SK-N-SH (cell line): ENCODE data around the gene EGLN3. TPM values are rescaled to one million over a fixed set of nuclear protein-coding genes. Genes with fewer than 3 reads are reported as not detected.

Experiments used
- CTCF ChIA-PET: fragments of 300-600, 350-600 bp; formaldehyde crosslinking; extraction: SDS; loops from one replicate; lab custom pipeline; 2021; lab: Yijun Ruan, JAX
- POLR2A ChIA-PET: fragments of 350-600 bp; sonication (Branson Sonifier 250); formaldehyde crosslinking; extraction: SDS; loops from one replicate; lab custom pipeline; 2020; ENCODE audit warnings: antibody characterized with exemption, inconsistent platforms; lab: Yijun Ruan, JAX
- DNase-seq: peaks from one replicate; pipeline ENCODE4 v3.0.0; 2012
- H2AFZ ChIP-seq: fragments of 200-600 bp; sonication (generic); 2 replicates; pipeline ENCODE4 v1.8.1; 2016; ENCODE audit warnings: antibody characterized with exemption, mild to moderate bottlenecking, low read depth
- H3F3A ChIP-seq: fragments of 200-600 bp; sonication (generic); replicated peaks from 2 replicates; pipeline ENCODE3; 2016; ENCODE audit warnings: antibody characterized with exemption, mild to moderate bottlenecking; ENCODE audit not compliant: insufficient read depth
- H3K27ac ChIP-seq, 2 experiments: fragments of 200-500 bp in 1 of 2; fragments of 200-600 bp in 1 of 2; sonication (Bioruptor generic) in 1 of 2; sonication (generic), shearing (Covaris generic) in 1 of 2; 2 replicates each; pipeline versions ENCODE4 v1.5.1 to v1.6.1; 2014 to 2016; ENCODE audit warnings: low read depth in 2 of 2, inconsistent platforms in 1 of 2, low read length in 1 of 2, mild to moderate bottlenecking in 1 of 2, mixed read lengths in 1 of 2
- H3K27me3 ChIP-seq: fragments of 200-600 bp; sonication (generic), shearing (Covaris generic); 2 replicates; pipeline ENCODE4 v1.6.1; 2016; ENCODE audit warnings: mixed run types; ENCODE audit not compliant: insufficient read depth
- H3K36me3 ChIP-seq, 2 experiments: fragments of 200-500 bp in 1 of 2; fragments of 200-600 bp in 1 of 2; sonication (Bioruptor generic) in 1 of 2; sonication (generic) in 1 of 2; replicated peaks in 1 of 2; 2 replicates each; pipeline versions ENCODE3 to v1.5.1; 2014 to 2016; ENCODE audit warnings: low read length in 1 of 2, mild to moderate bottlenecking in 1 of 2; ENCODE audit not compliant: insufficient read depth in 2 of 2, control insufficient read depth in 1 of 2
- H3K4me1 ChIP-seq, 2 experiments: fragments of 200-500 bp in 1 of 2; fragments of 200-600 bp in 1 of 2; sonication (Bioruptor generic) in 1 of 2; sonication (generic), shearing (Covaris generic) in 1 of 2; 2 replicates each; pipeline versions ENCODE4 v1.5.1 to v1.6.1; 2014 to 2016; ENCODE audit warnings: low read depth in 1 of 2, low read length in 1 of 2, mixed run types in 1 of 2; ENCODE audit not compliant: insufficient read depth in 2 of 2, control insufficient read depth in 1 of 2
- H3K4me2 ChIP-seq: fragments of 200-600 bp; sonication (generic), shearing (Covaris generic); 2 replicates; pipeline ENCODE4 v1.6.1; 2017; ENCODE audit warnings: mixed run types
- H3K4me3 ChIP-seq, 2 experiments: fragments of 200-500 bp in 1 of 2; fragments of 200-600 bp in 1 of 2; sonication (Bioruptor generic) in 1 of 2; sonication (generic), shearing (Covaris generic) in 1 of 2; 2 replicates each; pipeline versions ENCODE4 v1.5.1 to v1.8.1; 2014 to 2016; ENCODE audit warnings: low read depth in 2 of 2, inconsistent platforms in 1 of 2, low read length in 1 of 2, mild to moderate bottlenecking in 1 of 2, mixed read lengths in 1 of 2, moderate library complexity in 1 of 2
- H3K79me2 ChIP-seq: fragments of 200-600 bp; sonication (generic); 2 replicates; pipeline ENCODE4 v1.8.1; 2017; ENCODE audit warnings: mild to moderate bottlenecking; ENCODE audit not compliant: insufficient read depth
- H3K9ac ChIP-seq: fragments of 200-600 bp; sonication (generic); 2 replicates; pipeline ENCODE4 v1.6.1; 2017; ENCODE audit warnings: mixed run types
- H3K9me2 ChIP-seq: fragments of 200-600 bp; sonication (generic); 2 replicates; pipeline ENCODE4 v1.6.1; 2017; ENCODE audit warnings: mixed run types
- H3K9me3 ChIP-seq: fragments of 200-600 bp; sonication (generic); 2 replicates; pipeline ENCODE4 v1.6.1; 2017; ENCODE audit warnings: mixed run types, mild to moderate bottlenecking, moderate library complexity
- H4K20me1 ChIP-seq: fragments of 200-600 bp; sonication (generic); 2 replicates; pipeline ENCODE4 v1.6.1; 2017; ENCODE audit warnings: mild to moderate bottlenecking, mixed run types; ENCODE audit not compliant: insufficient read depth
- CHD2 ChIP-seq: fragments of 150-350 bp; IDR thresholded peaks from 2 replicates; pipeline ENCODE4 v1.6.1; 2018; ENCODE audit warnings: low read length; ENCODE audit not compliant: partially characterized antibody
- ELF1 ChIP-seq: IDR thresholded peaks from 2 replicates; pipeline ENCODE4 v1.4.0; 2012
- EP300 ChIP-seq, 2 experiments: IDR thresholded peaks; 2 replicates each; pipeline versions ENCODE4 v1.4.0 to v1.6.1; 2012; ENCODE audit warnings: borderline replicate concordance in 1 of 2, low read depth in 1 of 2, low read length in 1 of 2
- EZH2phosphoT487 ChIP-seq: fragments of 200-600 bp; sonication (generic); IDR thresholded peaks from 2 replicates; pipeline ENCODE4 v1.6.1; 2017; ENCODE audit warnings: low read depth, mixed run types, mild to moderate bottlenecking, antibody characterized with exemption, moderate library complexity, borderline replicate concordance
- FOSL2 ChIP-seq: IDR thresholded peaks from 2 replicates; pipeline ENCODE4 v1.4.0; 2012; ENCODE audit warnings: low read depth, mild to moderate bottlenecking, moderate library complexity, borderline replicate concordance
- FOXJ3 ChIP-seq: sonication (generic); formaldehyde crosslinking; IDR thresholded peaks from 2 replicates; pipeline ENCODE4 v1.5.1; 2020; ENCODE audit warnings: mild to moderate bottlenecking, missing genetic modification reagents
- FOXM1 ChIP-seq: IDR thresholded peaks from 2 replicates; pipeline ENCODE4 v1.4.0; 2012; ENCODE audit warnings: low read depth, mild to moderate bottlenecking
- MEF2A ChIP-seq: IDR thresholded peaks from 2 replicates; pipeline ENCODE4 v1.4.0; 2012; ENCODE audit warnings: low read depth, borderline replicate concordance
- NFIC ChIP-seq: IDR thresholded peaks from 2 replicates; pipeline ENCODE4 v1.4.0; 2012; ENCODE audit warnings: borderline replicate concordance
- NRF1 ChIP-seq: IDR thresholded peaks from 2 replicates; pipeline ENCODE4 v1.6.1; 2012; ENCODE audit warnings: low read depth, mild to moderate bottlenecking, low read length
- RAD21 ChIP-seq: IDR thresholded peaks from 2 replicates; pipeline ENCODE4 v1.6.1; 2012; ENCODE audit warnings: mild to moderate bottlenecking, low read length
- RCOR1 ChIP-seq: fragments of 150-350 bp; IDR thresholded peaks from 2 replicates; pipeline ENCODE4 v1.6.1; 2017; ENCODE audit warnings: antibody characterized with exemption, low read length
- RFX5 ChIP-seq: IDR thresholded peaks from 2 replicates; pipeline ENCODE4 v1.6.1; 2012; ENCODE audit warnings: mild to moderate bottlenecking, improper control_type of control experiment, low read length
- RXRA ChIP-seq: IDR thresholded peaks from 2 replicates; pipeline ENCODE4 v1.4.0; 2012; ENCODE audit warnings: low read depth, mild to moderate bottlenecking, borderline replicate concordance
- SMC3 ChIP-seq: IDR thresholded peaks from 2 replicates; pipeline ENCODE4 v1.6.1; 2012; ENCODE audit warnings: low read depth, low read length, improper control_type of control experiment
- TAF1 ChIP-seq: IDR thresholded peaks from 2 replicates; pipeline ENCODE4 v1.6.1; 2012; ENCODE audit warnings: low read depth, mild to moderate bottlenecking, low read length, moderate library complexity, borderline replicate concordance
- TCF12 ChIP-seq: IDR thresholded peaks from 2 replicates; pipeline ENCODE4 v1.4.0; 2012
- TEAD4 ChIP-seq: IDR thresholded peaks from 2 replicates; pipeline ENCODE4 v1.4.0; 2012; ENCODE audit warnings: mild to moderate bottlenecking, borderline replicate concordance; ENCODE audit not compliant: insufficient read depth
- USF1 ChIP-seq: IDR thresholded peaks from 2 replicates; pipeline ENCODE4 v1.4.0; 2012; ENCODE audit warnings: low read depth, borderline replicate concordance
- YY1 ChIP-seq: IDR thresholded peaks from 2 replicates; pipeline ENCODE4 v1.4.0; 2012; ENCODE audit warnings: low read depth, mild to moderate bottlenecking
- WGBS: methylation state at CpG from one replicate; pipeline ENCODE4 v1.1.6; 2017; ENCODE audit warnings: low lambda C conversion rate; 5-methylcytosine and 5-hydroxymethylcytosine counted together
- polyA plus RNA-seq, 3 experiments: library from polyadenylated mRNA; depleted of rRNA; stranded (reverse); fragments of >200 nt; gene quantifications; 2 replicates each; pipeline ENCODE4 v1.2.3, GENCODE V29; 2012
- TF ChIP-seq, protein P1 (sequence below): IDR thresholded peaks from 2 replicates; pipeline ENCODE4 v1.4.0; 2012; ENCODE audit warnings: low read depth

The EGLN3 gene
- polyA plus RNA-seq, 1 of the 3 experiments (the other 2 are of a cell fraction) = 0.31 TPM

- Histone ChIP-seq H3K27ac (no peak overlapping the region), H3K79me2 (no peaks in the 10 kb centered on the region), H3K27me3 (no peaks in the 10 kb centered on the region), H3F3A (no peaks in the 10 kb centered on the region), H3K4me2 (no peak overlapping the region), H3K9ac (no peak overlapping the region), H3K4me1 (no peaks in the 10 kb centered on the region), H3K9me2 (no peaks in the 10 kb centered on the region), H2AFZ (no peak overlapping the region), H4K20me1 (no peaks in the 10 kb centered on the region), H3K9me3 (no peaks in the 10 kb centered on the region), H3K4me3 (no peak overlapping the region), H3K36me3 (no peaks in the 10 kb centered on the region)
- POLR2A ChIA-PET = no interaction called here
- CTCF ChIA-PET = interaction anchor here (0.7 to 1.0 kb wide), 2 partner anchors 101 to 124 kb away, joined by 3 to 4 read pairs; no protein-coding TSS in a partner anchor
- TF ChIP-seq TAF1 (no peak), YY1 (no peak), RXRA (no peak), TCF12 (no peak), RFX5 (no peak), TEAD4 (no peak), NFIC (no peak), RAD21 (no peak), FOXJ3 (CRISPR knock-in tag) (no peak)
- TF ChIP-seq, protein P1, sequence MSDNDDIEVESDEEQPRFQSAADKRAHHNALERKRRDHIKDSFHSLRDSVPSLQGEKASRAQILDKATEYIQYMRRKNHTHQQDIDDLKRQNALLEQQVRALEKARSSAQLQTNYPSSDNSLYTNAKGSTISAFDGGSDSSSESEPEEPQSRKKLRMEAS = no peak
- 54% methylated on average over 2 of the region's 2 CpGs for WGBS
- no peak for DNase-seq
Observed at GRCh38 chr14:33997611-33998010, 46.7 kb upstream of the EGLN3 start.

DNA sequence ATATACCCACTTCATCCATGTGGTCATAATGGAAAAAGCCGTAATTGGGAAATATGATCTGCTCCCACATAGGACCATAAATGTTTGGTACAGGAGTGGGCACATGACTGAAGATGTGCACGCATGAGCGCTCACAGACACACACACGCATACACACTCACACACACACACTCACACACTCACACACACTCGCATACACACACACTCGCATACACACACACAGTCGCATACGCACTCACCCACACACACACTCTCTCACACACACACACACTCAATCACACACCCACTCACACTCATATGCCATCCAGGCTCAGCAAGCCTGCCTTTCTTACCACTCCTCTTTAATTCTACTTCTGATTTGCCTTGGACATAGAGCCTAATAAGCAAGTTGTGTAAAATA, 45.6 kb upstream of the EGLN3 start:
- DNase-seq = no peak
- ChIA-PET POLR2A (no interaction called here), CTCF (interaction anchor here (1.0 kb wide), 1 partner anchor 123 kb away, joined by 4 read pairs; no protein-coding TSS in a partner anchor)
- no peaks in the 10 kb centered on the region for H4K20me1 ChIP-seq
- H3K4me1 ChIP-seq = no peaks in the 10 kb centered on the region
- no peak for TF ChIP-seq EZH2phosphoT487
- TF ChIP-seq NRF1 = no peak
- TF ChIP-seq MEF2A = no peak
- TF ChIP-seq FOSL2 = no peak
- TF ChIP-seq, protein P1 = no peak
- no peak for TF ChIP-seq USF1
- no peak for TF ChIP-seq TEAD4
- no peak for TF ChIP-seq SMC3
- TF ChIP-seq TCF12 = no peak
- no peak for TF ChIP-seq EP300 (IDR thresholded peaks at IDR 0.05; ENCODE audit: borderline replicate concordance in 1 of 2, low read depth in 1 of 2, low read length in 1 of 2)
- no peak for TF ChIP-seq TAF1
- no peak for TF ChIP-seq FOXM1
- TF ChIP-seq ELF1 = no peak
- no peak for TF ChIP-seq RCOR1
- TF ChIP-seq CHD2 = no peak
- H3K9me2 ChIP-seq = no peaks in the 10 kb centered on the region
- H3K27ac ChIP-seq = no peak overlapping the region
- no peak overlapping the region for H2AFZ ChIP-seq
- H3K27me3 ChIP-seq = no peaks in the 10 kb centered on the region
- no peak overlapping the region for H3K4me3 ChIP-seq
- 83% methylated on average over 8 of the region's 8 CpGs for WGBS
- no peak overlapping the region for H3K9ac ChIP-seq
- no peaks in the 10 kb centered on the region for H3F3A ChIP-seq
- no peaks in the 10 kb centered on the region for H3K9me3 ChIP-seq
- H3K4me2 ChIP-seq = no peak overlapping the region
- H3K79me2 ChIP-seq = no peaks in the 10 kb centered on the region
- H3K36me3 ChIP-seq = no peaks in the 10 kb centered on the region
